ENCODE results near the gene ZBTB24. TPM values are rescaled to one million over a fixed set of nuclear protein-coding genes. Genes with fewer than 3 reads are reported as not detected.
A peak's percentile ranks its signal among the peaks of the same experiment; 100 is the strongest.

Gene ZBTB24
- total and polyA plus RNA-seq, 4 donors: 2.9 to 13.9 (median 6.0) TPM

- Histone ChIP-seq H3K4me3 (no peak overlapping the region), H3K27ac (ENCODE audit: low read depth in 1 of 2, low read length in 1 of 2) (no peak overlapping the region), H3K27me3 (ENCODE audit: control insufficient read depth in 3 of 3, insufficient read depth in 3 of 3, low read length in 2 of 3) (no peaks in the 10 kb centered on the region), H3K9me3 (ENCODE audit: control insufficient read depth in 4 of 4, insufficient read depth in 3 of 4, low read length in 3 of 4) (no peaks in the 10 kb centered on the region), H3K4me1 (ENCODE audit: control insufficient read depth in 5 of 5, insufficient read depth in 5 of 5, low read length in 5 of 5) (peaks cover 0 to 8% (median 0%) of the 10 kb centered on the region in 5 donors), H3K9ac (ENCODE audit: insufficient read depth in 1 of 2, low read length in 2 of 2) (no peak overlapping the region), H3K36me3 (ENCODE audit: control insufficient read depth in 4 of 4, insufficient read depth in 4 of 4, low read length in 4 of 4) (no peaks in the 10 kb centered on the region)
- ATAC-seq (ENCODE audit: insufficient read depth, low FRiP score): peak; percentile 34
- no peak for DNase-seq
- TF ChIP-seq, protein P1, sequence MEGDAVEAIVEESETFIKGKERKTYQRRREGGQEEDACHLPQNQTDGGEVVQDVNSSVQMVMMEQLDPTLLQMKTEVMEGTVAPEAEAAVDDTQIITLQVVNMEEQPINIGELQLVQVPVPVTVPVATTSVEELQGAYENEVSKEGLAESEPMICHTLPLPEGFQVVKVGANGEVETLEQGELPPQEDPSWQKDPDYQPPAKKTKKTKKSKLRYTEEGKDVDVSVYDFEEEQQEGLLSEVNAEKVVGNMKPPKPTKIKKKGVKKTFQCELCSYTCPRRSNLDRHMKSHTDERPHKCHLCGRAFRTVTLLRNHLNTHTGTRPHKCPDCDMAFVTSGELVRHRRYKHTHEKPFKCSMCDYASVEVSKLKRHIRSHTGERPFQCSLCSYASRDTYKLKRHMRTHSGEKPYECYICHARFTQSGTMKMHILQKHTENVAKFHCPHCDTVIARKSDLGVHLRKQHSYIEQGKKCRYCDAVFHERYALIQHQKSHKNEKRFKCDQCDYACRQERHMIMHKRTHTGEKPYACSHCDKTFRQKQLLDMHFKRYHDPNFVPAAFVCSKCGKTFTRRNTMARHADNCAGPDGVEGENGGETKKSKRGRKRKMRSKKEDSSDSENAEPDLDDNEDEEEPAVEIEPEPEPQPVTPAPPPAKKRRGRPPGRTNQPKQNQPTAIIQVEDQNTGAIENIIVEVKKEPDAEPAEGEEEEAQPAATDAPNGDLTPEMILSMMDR (IDR thresholded peaks at IDR 0.05; ENCODE audit: control extremely low read depth, extremely low read depth): no peak
- 54 to 66% methylated on average over 5 of the region's 5 CpGs for WGBS, 2 donors
Observed at GRCh38 chr6:109491207-109491938, 8.4 kb upstream of the ZBTB24 start.

DNA sequence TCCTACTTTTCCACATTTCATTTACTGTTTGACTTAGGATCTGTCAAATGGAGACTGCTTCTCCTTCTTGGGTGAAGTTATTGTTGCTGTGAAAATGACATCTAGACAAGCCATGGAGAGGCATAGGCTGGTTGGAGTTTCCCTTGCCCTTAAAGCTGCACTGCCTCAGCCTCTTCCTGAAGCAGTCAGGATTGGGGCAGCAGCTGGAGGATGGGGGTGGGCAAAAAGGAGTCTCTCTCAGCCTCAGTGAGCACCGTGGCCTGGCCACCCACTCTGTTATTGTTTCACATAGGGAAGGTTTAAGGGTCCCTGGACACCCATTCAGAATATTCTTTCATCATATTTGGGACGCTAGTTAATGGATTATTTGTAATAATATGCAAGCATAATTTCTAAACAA, 7.7 kb upstream of the ZBTB24 start:
- no peak overlapping the region for H3K27ac ChIP-seq (ENCODE audit: low read depth in 1 of 2, low read length in 1 of 2)
- TF ChIP-seq, protein P1 (IDR thresholded peaks at IDR 0.05; ENCODE audit: control extremely low read depth, extremely low read depth): no peak
- H3K4me1 ChIP-seq (ENCODE audit: control insufficient read depth in 5 of 5, insufficient read depth in 5 of 5, low read length in 5 of 5): peaks cover 0 to 8% (median 0%) of the 10 kb centered on the region in 5 donors
- H3K9me3 ChIP-seq (ENCODE audit: control insufficient read depth in 4 of 4, insufficient read depth in 3 of 4, low read length in 3 of 4): no peaks in the 10 kb centered on the region
- 66 to 83% methylated on average over 2 of the region's 2 CpGs for WGBS, 2 donors
- no peaks in the 10 kb centered on the region for H3K27me3 ChIP-seq (ENCODE audit: control insufficient read depth in 3 of 3, insufficient read depth in 3 of 3, low read length in 2 of 3)
- H3K4me3 ChIP-seq: no peak overlapping the region
- DNase-seq (no peak), ATAC-seq (ENCODE audit: insufficient read depth, low FRiP score) (no peak)
- no peak overlapping the region for H3K9ac ChIP-seq (ENCODE audit: insufficient read depth in 1 of 2, low read length in 2 of 2)
- H3K36me3 ChIP-seq (ENCODE audit: control insufficient read depth in 4 of 4, insufficient read depth in 4 of 4, low read length in 4 of 4): no peaks in the 10 kb centered on the region

GRCh38 chr6:109488001-109488400, 5.0 kb upstream of the ZBTB24 start:
- Histone ChIP-seq H3K9me3 (ENCODE audit: control insufficient read depth in 4 of 4, insufficient read depth in 3 of 4, low read length in 3 of 4) (no peaks in the 10 kb centered on the region), H3K27ac (ENCODE audit: low read depth in 1 of 2, low read length in 1 of 2) (no peak overlapping the region), H3K4me3 (no peak overlapping the region), H3K36me3 (ENCODE audit: control insufficient read depth in 4 of 4, insufficient read depth in 4 of 4, low read length in 4 of 4) (no peaks in the 10 kb centered on the region), H3K27me3 (ENCODE audit: control insufficient read depth in 3 of 3, insufficient read depth in 3 of 3, low read length in 2 of 3) (no peaks in the 10 kb centered on the region), H3K4me1 (ENCODE audit: control insufficient read depth in 5 of 5, insufficient read depth in 5 of 5, low read length in 5 of 5) (peaks cover 0 to 8% (median 6%) of the 10 kb centered on the region in 5 donors), H3K9ac (ENCODE audit: insufficient read depth in 1 of 2, low read length in 2 of 2) (no peak overlapping the region)
- TF ChIP-seq, protein P1 (IDR thresholded peaks at IDR 0.05; ENCODE audit: control extremely low read depth, extremely low read depth): no peak
- ATAC-seq (ENCODE audit: insufficient read depth, low FRiP score) (no peak), DNase-seq (no peak)

Measured in lung (tissue), 12 donors.